K562 treated with DMSO at 1 percent for 12 hours (cell line): ENCODE results near the gene UBE2C. TPM values are rescaled to one million over a fixed set of nuclear protein-coding genes. Genes with fewer than 3 reads are reported as not detected.

Source experiments
- total RNA-seq: library from RNA; unstranded; fragments of 300-600 nt; gene quantifications from 2 replicates; pipeline ENCODE4 v1.2.3, GENCODE V29; 2022; ENCODE audit not compliant: insufficient read depth

The UBE2C gene
- total RNA-seq, result 1.5 TPM in 1 of 2 replicates, not detected in the other

GRCh38 chr20:45812157-45813005 lies at the start of gene UBE2C:
Gene UBE2C (plus strand): TSS chr20:45812644. CDS start chr20:45812696, 52 bp downstream.

GRCh38 chr20:45827030-45827652 lies 14.7 kb downstream of the UBE2C start, which contains the start of gene TNNC2:
Gene TNNC2 (minus strand): TSS chr20:45827312. CDS start chr20:45827248, 64 bp downstream.

GRCh38 chr20:45833030-45833882 lies 20.8 kb downstream of the UBE2C start, which contains the start of gene SNX21:
Gene SNX21 (plus strand): TSS chr20:45833799. CDS start chr20:45833920, 121 bp downstream.

GRCh38 chr20:45857114-45857881 lies 44.9 kb downstream of the UBE2C start, which contains the start of the genes ACOT8 and ZSWIM3:
Gene ACOT8 (minus strand): TSS chr20:45857392. CDS start chr20:45857315, 77 bp downstream.
Gene ZSWIM3 (plus strand): TSS chr20:45857614. CDS start chr20:45857826, 212 bp downstream.

Other genes starting within 250 kb of the UBE2C start
- not detected in 2 replicates for gene WFDC8, start 233.4 kb upstream of the UBE2C start, total RNA-seq
- gene WFDC10A, start 182.9 kb upstream of the UBE2C start, total RNA-seq, result not detected in 2 replicates
- not detected in 2 replicates for gene WFDC9, start 181.4 kb upstream of the UBE2C start, total RNA-seq
- gene WFDC11, start 142.4 kb upstream of the UBE2C start, total RNA-seq, result not detected in 2 replicates
- gene WFDC13, start 110.6 kb upstream of the UBE2C start, total RNA-seq, result not detected in 2 replicates
- gene WFDC10B, start 107.6 kb upstream of the UBE2C start, total RNA-seq, result not detected in 2 replicates
- not detected in 2 replicates for gene SPINT4, start 90.3 kb upstream of the UBE2C start, total RNA-seq
- not detected in 2 replicates for gene WFDC3, start 20.8 kb upstream of the UBE2C start, total RNA-seq
- gene DNTTIP1, start 20.7 kb upstream of the UBE2C start, total RNA-seq, result 40.3 and 42.3 TPM in 2 replicates
- gene TNNC2, start 14.7 kb downstream of the UBE2C start, total RNA-seq, result not detected in 2 replicates
- gene SNX21, start 21.2 kb downstream of the UBE2C start, total RNA-seq, result 1.9 and 3.5 TPM in 2 replicates
- 68.3 and 90.4 TPM in 2 replicates for gene ACOT8, start 44.7 kb downstream of the UBE2C start, total RNA-seq
- gene ZSWIM3, start 45.0 kb downstream of the UBE2C start, total RNA-seq, result 4.7 and 7.7 TPM in 2 replicates
- 6.8 and 16.3 TPM in 2 replicates for gene ZSWIM1, start 68.6 kb downstream of the UBE2C start, total RNA-seq
- gene SPATA25, start 75.0 kb downstream of the UBE2C start, total RNA-seq, result 1.9 TPM in 1 of 2 replicates, not detected in the other
- gene NEURL2, start 78.6 kb downstream of the UBE2C start, total RNA-seq, result 2.8 and 5.2 TPM in 2 replicates
- 53.1 and 90.7 TPM in 2 replicates for gene CTSA, start 78.7 kb downstream of the UBE2C start, total RNA-seq
- gene PLTP, start 99.5 kb downstream of the UBE2C start, total RNA-seq, result 24.2 and 27.2 TPM in 2 replicates
- gene PCIF1, start 122.0 kb downstream of the UBE2C start, total RNA-seq, result 29.2 and 30.5 TPM in 2 replicates
- 4.5 and 15.5 TPM in 2 replicates for gene ZNF335, start 159.6 kb downstream of the UBE2C start, total RNA-seq
- not detected in 2 replicates for gene MMP9, start 196.3 kb downstream of the UBE2C start, total RNA-seq
- gene SLC12A5, start 216.6 kb downstream of the UBE2C start, total RNA-seq, result 21.0 TPM in 1 of 2 replicates, not detected in the other